Left colon (tissue), 2 donors: ENCODE data around the gene NSL1. TPM values are rescaled to one million over a fixed set of nuclear protein-coding genes. Genes with fewer than 3 reads are reported as not detected.
A peak's percentile ranks its signal among the peaks of the same experiment; 100 is the strongest.

Source experiments
- ATAC-seq: fragments of 200-7000 bp; cut with Tn5 transposase; one replicate; pipeline ENCODE4 v1.9.1; 2020; ENCODE audit warnings: mild to moderate bottlenecking, moderate library complexity
- DNase-seq, 2 donors: peaks; one replicate each; pipeline ENCODE4 v3.0.0-alpha.2; 2020
- intact Hi-C, 2 donors: fragments of 100-400 bp; cut with DNase I in 1 of 2; cut with micrococcal nuclease in 1 of 2; formaldehyde crosslinking; loops; one replicate each; pipeline versions ENCODE4 v1.11.2 to v1.14.0; 2022; cut with DNase I, micrococcal nuclease
- total RNA-seq, 2 donors: library from RNA; stranded (reverse); fragmentation: NEBNext Ultra II Directional; extraction: Animal tissue kit (Norgen Biotek cat#: 25700); gene quantifications; one replicate each; pipeline ENCODE4 v1.2.1, GENCODE V29; 2021
- donor health status: DM: no; HTN: no; CAD: no.
- donor health status: DM: yes; HTN: yes; CAD: no.

Gene NSL1
- total RNA-seq, 2 donors from 2014 or later, result 17.9 to 21.9 TPM

- ATAC-seq (no peak), DNase-seq (no peak)
- intact Hi-C loops, result no loop called here
Observed at GRCh38 chr1:212696721-212697331, 94.8 kb downstream of the NSL1 start.

- ATAC-seq (no peak), DNase-seq (no peak)
- intact Hi-C loops, result no loop called here
Observed at GRCh38 chr1:212692774-212693644, 98.6 kb downstream of the NSL1 start.

- DNase-seq (no peak), ATAC-seq (no peak)
- intact Hi-C loops, result no loop called here
Observed at GRCh38 chr1:212691561-212692071, 100.0 kb downstream of the NSL1 start.

GRCh38 chr1:212690816-212691403 lies 100.7 kb downstream of the NSL1 start:
- no peak for ATAC-seq
- intact Hi-C loops, result no loop called here
- DNase-seq, result no peak

- DNase-seq, result no peak
- intact Hi-C loops, result no loop called here
- ATAC-seq, result no peak
Observed at GRCh38 chr1:212689758-212690529, 101.6 kb downstream of the NSL1 start.

- ATAC-seq, result no peak
- no peak for DNase-seq
- intact Hi-C loops, result no loop called here
Observed at GRCh38 chr1:212689196-212689725, 102.3 kb downstream of the NSL1 start.

- ATAC-seq, result no peak
- no peak for DNase-seq
- intact Hi-C loops, result no loop called here
Observed at GRCh38 chr1:212688341-212689047, 103.1 kb downstream of the NSL1 start.

GRCh38 chr1:212687811-212688210 lies 103.8 kb downstream of the NSL1 start:
- no peak for DNase-seq
- ATAC-seq, result no peak
- intact Hi-C loops, result no loop called here

GRCh38 chr1:212686591-212686990 lies 105.0 kb downstream of the NSL1 start:
- intact Hi-C loops, result no loop called here
- ATAC-seq, result no peak
- DNase-seq, result no peak

GRCh38 chr1:212686069-212686468 lies 105.5 kb downstream of the NSL1 start:
- intact Hi-C loops, result no loop called here
- ATAC-seq (no peak), DNase-seq (no peak)

- ATAC-seq, result no peak
Observed at GRCh38 chr1:212685429-212685828, 106.1 kb downstream of the NSL1 start.

GRCh38 chr1:212684521-212685090 lies 107.0 kb downstream of the NSL1 start:
- intact Hi-C loops, result no loop called here
- ATAC-seq (no peak), DNase-seq (no peak)

More at GRCh38 chr1:212685429-212685828, 106.1 kb downstream of the NSL1 start:
- intact Hi-C loops, result no loop called here
- DNase-seq, result no peak

- intact Hi-C loops, result no loop called here
- ATAC-seq (no peak), DNase-seq (no peak)
Observed at GRCh38 chr1:212684076-212684475, 107.5 kb downstream of the NSL1 start.

- DNase-seq, result peak in 1 of 2 donors; percentile 20
- ATAC-seq, result no peak
- intact Hi-C loops, result no loop called here
Observed at GRCh38 chr1:212683357-212683722, 108.2 kb downstream of the NSL1 start.

- DNase-seq (no peak), ATAC-seq (no peak)
- intact Hi-C loops, result no loop called here
Observed at GRCh38 chr1:212680680-212681389, 110.7 kb downstream of the NSL1 start.

- intact Hi-C loops, result loop anchor here in 1 of 2 donors (10.0 kb wide), 1 partner anchor 106 kb away; no protein-coding TSS in a partner anchor
- ATAC-seq, result no peak
- no peak for DNase-seq
Observed at GRCh38 chr1:212678456-212679410, 112.8 kb downstream of the NSL1 start.
